Ovary (tissue), 9 donors: ENCODE data around the gene PLA2G4D. TPM values are rescaled to one million over a fixed set of nuclear protein-coding genes. Genes with fewer than 3 reads are reported as not detected.

Experiments
- DNase-seq, 5 donors: peaks; one replicate each; pipeline ENCODE4 v3.0.0-alpha.2; 2019 to 2020
- H3K27ac ChIP-seq, 2 donors: fragments of 200-600 bp; one replicate each; pipeline versions ENCODE4 v1.5.1 to v1.8.0; 2019 to 2022
- H3K27me3 ChIP-seq: fragments of 200-600 bp; one replicate; pipeline ENCODE4 v1.8.0; 2022
- H3K36me3 ChIP-seq: fragments of 200-600 bp; sonication (generic); one replicate; pipeline ENCODE4 v1.5.1; 2019
- H3K4me1 ChIP-seq: one replicate; pipeline ENCODE4 v1.8.1; 2013; ENCODE audit warnings: mild to moderate bottlenecking, moderate library complexity; ENCODE audit not compliant: insufficient read depth
- H3K4me3 ChIP-seq: fragments of 200-600 bp; sonication (generic); one replicate; pipeline ENCODE4 v1.5.1; 2017
- H3K9me3 ChIP-seq, 2 donors: fragments of 200-600 bp in 1 of 2; sonication (generic) in 1 of 2; one replicate each; pipeline versions ENCODE4 v1.5.1 to v1.8.1; 2013 to 2019; ENCODE audit warnings: mild to moderate bottlenecking in 1 of 2, moderate library complexity in 1 of 2
- CTCF ChIP-seq, 3 donors: fragments of 450-650 bp in 2 of 3; fragments of 200-600 bp in 1 of 3; IDR thresholded peaks; one replicate each; pipeline versions ENCODE4 v1.5.1 to v1.8.0; 2016 to 2022; ENCODE audit warnings: antibody characterized with exemption in 3 of 3, mild to moderate bottlenecking in 1 of 3
- EP300 ChIP-seq: sonication (generic); formaldehyde crosslinking; IDR thresholded peaks from one replicate; pipeline ENCODE4 v1.6.1; 2017; ENCODE audit warnings: antibody characterized with exemption
- POLR2A ChIP-seq: fragments of 450-650 bp; IDR thresholded peaks from one replicate; pipeline ENCODE4 v1.6.1; 2017; ENCODE audit warnings: antibody characterized with exemption, mild to moderate bottlenecking, moderate library complexity
- WGBS, 3 donors: extraction: QIAGEN DNeasy Blood & Tissue Kit in 1 of 3; methylation state at CpG; one replicate each; pipeline versions ENCODE4 v1.1.5 to v1.1.7; 2013 to 2017; 5-methylcytosine and 5-hydroxymethylcytosine counted together
- intact Hi-C, 4 donors: fragments of 100-400 bp; cut with DNase I; formaldehyde crosslinking; loops; one replicate each; pipeline versions ENCODE4 v1.11.0 to v1.15.1; 2022 to 2023
- polyA plus RNA-seq, 2 donors: library from polyadenylated mRNA; stranded (reverse); fragments of 200-250 nt in 1 of 2; fragments of 350-450 nt in 1 of 2; fragmentation: Illumina TruSeq in 1 of 2; extraction: RNeasy Lipid Tissue Mini Kit (QIAGEN cat#74804) in 1 of 2; gene quantifications; one replicate each; pipeline ENCODE4 v1.2.3, GENCODE V29; 2013 to 2014
- total RNA-seq, 7 donors: library from RNA; depleted of rRNA in 2 of 7; stranded (reverse); fragments of >200 nt in 2 of 7; fragmentation: NEBNext Ultra II Directional in 3 of 7; extraction: Animal tissue kit (Norgen Biotek cat#: 25700) in 3 of 7; gene quantifications; one replicate each; pipeline versions ENCODE4 v1.1.0 to v1.2.4, GENCODE V29; 2016 to 2023
- donor health status: DM: no; HTN: no; CAD: no; lungs with moderate emphysema.
- donor health status: DM: no; HTN: no; CAD: no.
- donor health status: Bipolar disorder and iron deficiency.
- donor health status: DM: yes; HTN: yes; CAD: no.
- donor health status: DM: no; HTN: no; CAD: no.
- donor health status: DM: yes; HTN: yes; CAD: no.

Gene PLA2G4D
- total and polyA plus RNA-seq, 9 donors: 0.11 to 0.12 TPM; not detected in 7

DNA sequence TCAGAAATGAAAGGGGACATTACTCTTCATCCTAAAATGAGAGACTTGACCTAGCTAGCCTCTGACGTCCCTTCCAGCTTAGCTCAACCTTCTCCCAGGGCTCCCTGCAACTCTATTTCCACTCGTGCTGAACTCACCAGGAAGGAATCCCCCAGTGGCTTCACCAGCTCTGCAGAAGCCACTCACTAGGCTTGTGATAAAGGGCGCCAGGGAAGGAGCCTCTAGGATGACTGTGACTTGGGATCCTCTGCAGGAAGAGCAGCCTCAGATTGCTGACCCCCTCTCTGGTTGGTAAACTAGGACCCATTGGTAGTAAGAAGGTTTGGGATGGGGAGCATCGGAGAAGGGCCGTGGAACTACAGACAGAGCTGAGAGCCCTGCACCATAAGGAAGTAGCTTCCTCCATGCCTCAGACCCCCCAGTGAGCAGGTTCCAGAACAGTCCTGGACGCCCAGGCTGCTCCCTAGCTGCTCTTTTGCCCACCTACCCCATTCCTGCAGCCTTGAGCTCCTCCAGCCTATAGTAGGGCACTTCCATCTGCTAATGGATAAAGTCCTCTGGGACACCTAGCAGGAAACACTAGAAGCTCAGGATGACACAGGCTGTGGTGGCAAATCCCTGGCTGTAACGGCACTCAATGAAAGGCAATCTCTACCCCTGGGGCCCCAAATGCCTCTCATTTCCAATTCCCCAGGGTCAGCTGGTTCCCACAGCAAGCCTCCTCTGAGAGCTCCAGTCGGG is 36.1 kb upstream of the PLA2G4D start:
- DNase-seq: no peak
- intact Hi-C loops: no loop called here
- Histone ChIP-seq H3K4me1 (no peaks in the 10 kb centered on the region), H3K4me3 (no peak overlapping the region), H3K27ac (no peak overlapping the region), H3K9me3 (no peaks in the 10 kb centered on the region), H3K27me3 (no peaks in the 10 kb centered on the region), H3K36me3 (no peaks in the 10 kb centered on the region)
- WGBS, 3 donors: 63 to 71% (median 66%) methylated on average over 8 of the region's 8 CpGs
- no peak for TF ChIP-seq EP300
- no peak for TF ChIP-seq POLR2A
- no peak for TF ChIP-seq CTCF (IDR thresholded peaks at IDR 0.05)

DNA sequence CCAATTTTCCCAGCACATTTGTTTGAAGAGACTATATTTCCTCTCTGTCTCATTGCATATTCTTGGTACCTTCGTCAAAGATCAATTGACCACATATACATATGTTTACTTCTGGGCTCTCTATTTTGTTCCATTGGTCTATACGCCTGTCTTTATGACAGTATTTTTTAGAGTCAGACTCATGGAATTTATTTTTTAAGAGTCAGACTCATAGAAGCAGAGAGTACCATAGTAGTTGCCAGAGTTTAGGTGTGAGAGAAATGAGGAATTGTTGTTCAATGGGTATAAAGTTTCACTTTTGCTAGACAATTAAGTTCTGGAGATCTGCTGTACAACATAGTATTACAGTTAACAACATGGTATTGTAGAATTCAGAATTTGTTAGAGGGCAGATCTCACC is 35.0 kb upstream of the PLA2G4D start:
- no peak for DNase-seq
- Histone ChIP-seq H3K27me3 (no peaks in the 10 kb centered on the region), H3K9me3 (no peaks in the 10 kb centered on the region), H3K4me3 (no peak overlapping the region), H3K4me1 (no peaks in the 10 kb centered on the region), H3K27ac (no peak overlapping the region), H3K36me3 (no peaks in the 10 kb centered on the region)
- 69 to 81% (median 72%) methylated on average over 2 of the region's 2 CpGs for WGBS, 3 donors
- intact Hi-C loops: no loop called here
- TF ChIP-seq CTCF (IDR thresholded peaks at IDR 0.05) (no peak), POLR2A (no peak), EP300 (no peak)

DNA sequence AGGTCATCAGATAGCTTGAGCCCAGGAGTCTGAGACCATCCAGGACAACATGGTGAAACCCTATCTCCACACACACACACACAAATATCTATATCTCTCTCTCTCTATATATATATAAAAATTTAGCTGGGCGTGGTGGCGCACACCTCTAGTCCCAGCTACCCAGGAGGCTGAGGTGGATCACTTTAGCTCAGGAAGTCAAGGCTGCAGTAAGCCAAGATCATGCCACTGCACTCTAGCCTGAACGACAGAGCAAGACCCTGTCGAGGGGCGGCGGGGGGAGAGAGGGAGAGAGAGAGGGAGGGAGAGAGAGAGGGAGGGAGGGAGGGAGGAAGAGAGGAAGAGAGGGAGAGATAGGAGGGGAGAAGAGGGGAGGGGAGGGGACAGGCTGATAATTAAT is 34.1 kb upstream of the PLA2G4D start:
- 45 to 60% (median 45%) methylated on average over 6 of the region's 6 CpGs for WGBS, 3 donors
- no peaks in the 10 kb centered on the region for H3K4me1 ChIP-seq
- H3K27ac ChIP-seq: no peak overlapping the region
- H3K36me3 ChIP-seq: no peaks in the 10 kb centered on the region
- no peaks in the 10 kb centered on the region for H3K9me3 ChIP-seq
- DNase-seq: no peak
- no peak for TF ChIP-seq POLR2A
- no peak for TF ChIP-seq CTCF (IDR thresholded peaks at IDR 0.05)
- TF ChIP-seq EP300: no peak
- H3K27me3 ChIP-seq: no peaks in the 10 kb centered on the region
- intact Hi-C loops: no loop called here
- no peak overlapping the region for H3K4me3 ChIP-seq

DNA sequence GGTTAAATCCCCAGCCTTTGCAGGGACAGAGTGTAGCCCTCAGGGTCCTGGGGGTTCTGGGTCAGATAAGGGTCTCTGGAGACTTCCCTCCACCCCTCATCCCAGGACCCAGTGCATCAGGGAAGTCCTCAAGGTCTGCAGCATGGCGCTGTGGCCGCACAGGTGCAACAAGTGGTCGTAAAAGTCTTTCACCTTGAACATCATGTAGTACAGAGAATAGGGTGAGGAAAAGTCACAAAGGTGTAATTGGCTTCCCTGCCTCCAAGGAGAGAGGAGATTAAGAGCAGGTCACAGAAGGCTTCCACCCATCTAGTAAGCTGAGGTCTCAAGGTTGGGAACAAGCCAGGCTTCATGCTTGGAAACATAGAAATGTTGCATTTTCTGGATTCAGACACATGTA is 29.2 kb upstream of the PLA2G4D start:
- no peaks in the 10 kb centered on the region for H3K9me3 ChIP-seq
- WGBS, 3 donors: 83 to 90% (median 88%) methylated on average over 3 of the region's 3 CpGs

More for the DNA sequence above, 29.2 kb upstream of the PLA2G4D start:
- no peaks in the 10 kb centered on the region for H3K27me3 ChIP-seq
- DNase-seq: no peak
- no peak overlapping the region for H3K27ac ChIP-seq
- no peaks in the 10 kb centered on the region for H3K36me3 ChIP-seq
- TF ChIP-seq CTCF (IDR thresholded peaks at IDR 0.05) (no peak), POLR2A (no peak), EP300 (no peak)
- no peak overlapping the region for H3K4me3 ChIP-seq
- no peaks in the 10 kb centered on the region for H3K4me1 ChIP-seq
- intact Hi-C loops: no loop called here
